Measurements from ENCODE around the gene CCL24.

DNA sequence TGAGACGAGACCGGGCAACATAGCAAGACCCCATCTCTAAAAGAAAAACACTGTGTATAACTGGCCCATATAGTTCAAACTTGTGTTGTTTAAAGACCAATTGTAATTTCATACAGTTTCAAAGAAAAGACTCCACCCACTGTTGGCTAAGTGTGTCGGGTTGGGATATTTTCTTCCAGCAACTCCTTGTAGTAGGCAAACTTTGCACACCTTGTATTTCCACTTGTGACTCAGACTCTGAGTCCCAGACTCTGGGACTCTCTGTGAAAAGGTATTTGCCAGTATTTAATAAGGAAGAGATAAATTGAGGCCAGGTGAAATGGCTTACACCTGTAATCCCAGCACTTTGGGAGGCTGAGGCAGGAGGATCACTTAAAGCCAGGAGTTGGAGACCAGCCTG is 36.0 kb upstream of the CCL24 start:
- TF ChIP-seq POLR2A (IDR thresholded peaks at IDR 0.05): no peak
- TF ChIP-seq, protein P1, sequence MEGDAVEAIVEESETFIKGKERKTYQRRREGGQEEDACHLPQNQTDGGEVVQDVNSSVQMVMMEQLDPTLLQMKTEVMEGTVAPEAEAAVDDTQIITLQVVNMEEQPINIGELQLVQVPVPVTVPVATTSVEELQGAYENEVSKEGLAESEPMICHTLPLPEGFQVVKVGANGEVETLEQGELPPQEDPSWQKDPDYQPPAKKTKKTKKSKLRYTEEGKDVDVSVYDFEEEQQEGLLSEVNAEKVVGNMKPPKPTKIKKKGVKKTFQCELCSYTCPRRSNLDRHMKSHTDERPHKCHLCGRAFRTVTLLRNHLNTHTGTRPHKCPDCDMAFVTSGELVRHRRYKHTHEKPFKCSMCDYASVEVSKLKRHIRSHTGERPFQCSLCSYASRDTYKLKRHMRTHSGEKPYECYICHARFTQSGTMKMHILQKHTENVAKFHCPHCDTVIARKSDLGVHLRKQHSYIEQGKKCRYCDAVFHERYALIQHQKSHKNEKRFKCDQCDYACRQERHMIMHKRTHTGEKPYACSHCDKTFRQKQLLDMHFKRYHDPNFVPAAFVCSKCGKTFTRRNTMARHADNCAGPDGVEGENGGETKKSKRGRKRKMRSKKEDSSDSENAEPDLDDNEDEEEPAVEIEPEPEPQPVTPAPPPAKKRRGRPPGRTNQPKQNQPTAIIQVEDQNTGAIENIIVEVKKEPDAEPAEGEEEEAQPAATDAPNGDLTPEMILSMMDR (IDR thresholded peaks at IDR 0.05): no peak
